Stimulated activated CD8-positive, alpha-beta memory T cell treated with anti-CD3 and anti-CD28 coated beads, Interleukin-7, amount 100 ng/mL, for 4 hours (primary cell): ENCODE measurements around the gene PHF12.

ENCODE experiments used
- DNase-seq, 2 donors: peaks; one replicate each; pipeline ENCODE4 v3.0.0-alpha.2; 2020; ENCODE audit warnings: low read depth in 2 of 2

PHF12 gene

DNA sequence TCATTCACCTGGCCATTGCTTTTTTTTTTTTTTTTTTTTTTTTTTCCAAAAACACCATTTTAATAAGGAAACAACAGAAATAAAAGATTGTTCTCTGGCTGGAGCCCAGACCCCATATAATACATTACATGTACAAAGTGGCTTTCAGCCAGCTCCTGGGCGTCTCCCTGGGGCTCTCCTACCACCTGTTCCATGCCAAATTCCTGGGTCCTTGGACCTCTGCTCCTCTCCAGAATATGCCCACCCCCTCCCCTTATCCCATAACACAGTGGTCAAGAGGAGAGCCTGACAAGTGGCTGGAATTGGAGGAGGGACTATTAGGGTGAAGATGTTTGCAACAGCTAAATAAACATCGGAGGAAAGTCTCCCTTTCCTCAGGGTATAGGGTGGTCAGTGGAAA lies 3.6 kb upstream of the PHF12 start:
- DNase-seq: no peak

DNA sequence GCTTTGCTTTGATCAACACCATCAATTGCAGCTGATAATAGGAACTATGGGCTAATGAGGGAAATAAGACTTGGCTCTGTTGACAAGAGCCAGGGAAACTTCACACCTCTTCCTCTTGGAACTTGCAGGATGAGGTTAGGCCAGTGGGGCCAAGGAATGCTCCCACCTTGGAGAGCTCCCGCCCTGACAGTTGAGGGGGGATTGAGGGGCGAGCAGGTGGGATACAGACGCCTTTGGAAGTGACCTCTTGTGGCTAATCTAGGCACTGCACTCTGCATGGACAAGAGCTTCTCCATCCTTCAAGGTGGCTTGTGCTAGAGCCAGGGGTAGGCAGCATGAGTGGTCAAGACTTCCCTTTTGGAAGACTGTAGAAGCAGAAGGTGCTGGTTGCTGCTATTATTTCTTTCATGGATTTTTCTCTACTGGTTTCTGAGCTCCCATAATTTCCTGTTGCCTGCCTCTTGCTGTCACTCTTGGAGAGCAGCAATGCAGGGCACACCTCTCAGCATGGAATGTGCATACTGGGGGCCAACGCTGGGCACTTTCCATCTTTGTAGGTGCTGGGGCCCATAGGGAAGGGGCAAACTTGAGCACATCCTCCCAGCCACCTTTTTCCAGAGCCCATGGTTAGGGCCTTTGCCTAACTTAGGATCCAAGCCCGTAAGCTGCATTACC lies 2.3 kb upstream of the PHF12 start:
- DNase-seq: peak; percentile 17 to 19

DNA sequence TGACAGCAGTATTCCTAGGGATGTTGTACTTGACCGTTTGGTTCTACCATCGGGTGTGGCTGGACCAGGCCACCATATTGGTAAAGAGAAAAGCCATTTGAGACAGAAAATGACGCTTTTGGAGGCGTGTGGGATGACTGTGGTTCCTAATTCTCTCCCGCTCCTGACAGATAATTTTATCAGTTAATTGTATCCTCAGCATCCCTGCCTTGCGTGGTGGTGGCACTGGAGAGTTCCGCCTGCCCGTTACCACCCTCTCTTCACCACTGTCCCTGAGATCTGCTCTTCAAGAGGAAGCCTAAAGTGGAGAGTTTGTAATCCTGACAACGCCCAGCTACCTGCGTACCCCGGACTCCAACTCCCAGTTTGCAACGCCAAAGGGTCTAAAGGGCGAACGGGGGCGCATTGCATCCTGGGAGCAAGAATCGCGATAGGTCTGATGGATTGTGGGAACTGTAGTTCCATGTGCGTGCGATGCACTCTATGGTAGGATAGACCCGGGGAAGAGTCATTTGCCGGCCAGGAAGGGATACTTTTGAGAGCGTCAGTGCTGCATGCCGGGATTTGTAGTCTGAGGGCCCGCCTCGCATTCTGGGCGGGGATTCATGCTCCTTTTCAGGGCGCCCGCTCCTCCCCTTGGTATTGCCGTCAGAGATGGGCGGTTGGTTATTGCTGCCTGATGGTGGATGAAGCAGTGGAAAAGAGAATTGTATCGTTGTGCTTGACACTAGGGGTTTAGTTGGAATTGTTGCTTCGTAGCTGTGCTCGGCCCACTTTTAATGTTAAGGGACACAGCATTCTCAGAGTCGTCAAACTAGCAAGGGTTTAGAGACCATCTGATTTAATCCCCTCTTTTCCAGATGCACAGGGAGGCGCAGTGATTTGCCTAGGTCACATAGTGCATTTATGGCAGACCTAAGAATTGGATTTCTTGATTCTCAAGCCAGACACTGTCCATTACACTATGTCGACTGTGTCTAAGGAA lies 965 bp upstream of the PHF12 start:
- DNase-seq: peak; percentile 91 to 97

DNA sequence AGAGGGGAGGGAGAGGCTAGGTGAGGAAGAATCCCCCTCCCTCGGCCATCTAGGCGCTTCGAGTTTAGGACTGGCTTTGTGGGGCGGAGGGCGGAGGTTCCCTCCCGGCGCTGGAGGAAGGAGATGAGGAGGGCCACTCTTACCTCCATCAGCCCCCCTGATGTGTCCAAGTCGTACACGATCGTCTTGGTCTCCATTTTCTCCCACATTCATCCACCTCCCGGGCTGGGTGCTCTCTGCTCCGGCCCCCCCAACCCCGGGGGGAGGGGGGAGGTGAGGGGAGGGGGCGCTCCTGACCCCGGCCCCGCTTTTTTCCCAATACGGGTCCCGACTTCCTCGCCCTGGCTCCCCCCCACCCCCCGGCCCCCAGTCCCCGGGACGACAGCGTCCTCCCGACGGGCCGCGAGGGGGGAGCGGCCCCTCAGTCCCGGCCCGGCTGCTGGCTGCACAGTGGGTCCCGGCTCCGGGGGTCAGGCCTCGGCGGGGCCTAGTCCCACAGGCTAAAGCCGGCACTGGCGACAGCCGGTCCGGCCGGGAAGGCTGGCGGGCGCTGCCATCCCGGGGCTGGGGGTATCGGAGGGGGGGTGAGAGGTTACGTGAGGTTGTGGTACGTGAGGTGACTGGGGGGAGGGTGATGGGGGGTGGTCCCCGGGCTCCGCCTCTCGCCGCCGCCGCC lies 428 bp downstream of the PHF12 start:
- no peak for DNase-seq

DNA sequence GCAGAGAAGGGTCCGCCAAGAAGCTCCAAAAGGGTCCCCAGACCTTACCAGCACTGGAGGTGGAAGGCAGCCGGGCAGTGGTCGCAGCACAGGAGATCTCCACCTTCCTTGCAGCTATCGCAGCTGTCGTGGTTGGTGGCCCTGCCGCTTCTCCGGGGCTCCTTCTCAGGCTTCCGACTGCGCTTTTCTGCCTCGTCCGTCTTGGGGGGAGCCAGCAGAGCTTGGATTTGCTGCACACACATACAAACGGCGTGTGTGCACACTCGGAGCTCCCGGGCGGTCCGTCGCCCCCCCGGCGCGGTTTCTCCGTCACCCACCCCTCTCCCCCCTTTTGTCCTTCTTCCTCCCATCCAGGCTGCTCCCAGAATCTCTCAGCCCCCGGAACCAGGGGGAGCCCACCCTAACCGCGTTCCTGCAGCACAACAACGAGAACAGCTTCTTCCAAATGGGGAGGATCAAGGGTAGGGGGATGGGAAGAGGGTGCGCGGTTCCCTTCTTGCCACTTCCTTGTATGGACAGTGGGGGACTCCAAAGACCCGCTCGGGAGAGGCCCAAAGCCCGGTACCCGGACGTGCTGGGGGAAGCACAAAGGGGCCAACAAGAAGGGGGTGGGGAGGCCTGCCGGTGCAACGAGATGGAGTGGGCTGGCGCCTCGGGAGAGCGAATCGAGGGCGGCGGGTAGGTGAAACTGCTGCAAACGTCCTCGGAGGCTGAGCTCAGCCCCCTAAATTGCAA lies 1.1 kb downstream of the PHF12 start:
- peak; percentile 34 to 51 for DNase-seq

DNA sequence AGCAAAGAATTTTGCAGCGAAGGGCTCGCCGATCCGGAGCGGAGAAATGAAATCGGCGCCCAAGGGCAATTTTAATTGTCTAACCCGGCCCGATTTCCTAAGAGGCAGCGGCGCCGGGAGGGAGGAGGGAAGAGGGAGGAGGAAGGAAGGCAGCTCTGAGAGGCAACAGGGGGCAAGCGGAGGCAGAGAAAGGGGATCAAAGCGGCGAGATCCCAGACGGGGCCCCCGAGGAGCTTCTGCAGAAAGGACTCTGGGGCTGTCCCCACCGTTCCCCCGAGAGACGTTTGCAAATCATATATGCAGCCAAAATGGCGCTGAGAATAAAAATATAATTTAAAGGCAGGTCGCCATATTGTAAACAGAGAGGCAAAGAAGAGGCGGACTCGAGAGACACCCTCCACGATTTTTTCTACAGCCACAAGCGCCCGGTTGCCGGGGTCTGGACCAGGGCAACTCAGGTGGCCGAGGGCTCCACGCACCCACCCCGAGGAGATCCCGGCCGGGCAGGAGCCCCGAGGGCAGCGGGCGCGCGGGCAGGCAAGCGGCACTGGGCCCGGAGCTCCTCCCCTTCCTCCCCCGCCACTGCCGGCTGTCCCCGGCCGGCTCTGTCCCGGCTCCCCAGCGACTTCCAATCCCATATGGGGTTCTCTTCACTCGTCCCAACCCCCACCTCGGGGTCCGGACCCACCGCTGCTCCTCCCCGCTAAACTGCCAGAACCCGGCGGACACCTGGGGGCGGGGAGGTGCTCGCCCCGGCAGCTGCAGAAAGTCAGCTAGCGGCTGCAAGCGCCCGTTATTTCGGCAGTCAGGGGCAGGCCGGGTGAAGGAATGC lies 1.9 kb downstream of the PHF12 start:
- DNase-seq: peak; percentile 13 to 43

DNA sequence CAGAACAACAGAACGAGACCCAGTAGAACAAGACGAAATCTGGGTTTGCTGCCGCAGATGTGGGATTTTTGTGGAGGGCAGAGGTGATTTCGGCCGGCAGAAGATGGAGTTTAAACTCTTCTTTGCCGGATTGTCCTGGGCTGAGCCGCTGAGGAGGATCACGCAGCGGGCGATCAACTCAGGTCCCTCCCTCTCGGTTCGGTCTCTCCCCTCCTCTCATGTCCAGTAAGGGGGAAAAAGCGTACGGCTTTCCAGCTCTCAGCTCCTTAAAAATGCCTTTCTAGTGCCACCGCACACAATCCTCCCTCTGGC lies 2.5 kb downstream of the PHF12 start:
- DNase-seq: no peak

DNA sequence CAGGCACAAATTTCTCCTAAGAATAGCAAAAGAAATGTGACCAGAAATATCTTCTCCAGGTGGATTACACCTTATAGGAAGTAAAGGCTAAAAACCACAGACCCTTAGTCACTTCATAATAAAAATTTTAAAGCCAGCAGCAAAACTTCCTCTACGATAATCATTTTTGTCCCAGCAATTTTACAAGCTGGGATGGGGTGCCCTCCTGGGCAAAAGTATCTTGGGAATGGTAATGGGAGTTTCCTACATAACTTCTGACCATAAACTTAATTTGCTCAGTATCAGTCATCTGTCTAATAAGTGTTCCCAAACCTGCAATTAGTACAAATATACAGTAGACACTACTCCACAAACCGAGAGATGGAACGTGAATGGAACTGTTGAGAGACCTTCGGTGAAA lies 3.0 kb downstream of the PHF12 start:
- no peak for DNase-seq

DNA sequence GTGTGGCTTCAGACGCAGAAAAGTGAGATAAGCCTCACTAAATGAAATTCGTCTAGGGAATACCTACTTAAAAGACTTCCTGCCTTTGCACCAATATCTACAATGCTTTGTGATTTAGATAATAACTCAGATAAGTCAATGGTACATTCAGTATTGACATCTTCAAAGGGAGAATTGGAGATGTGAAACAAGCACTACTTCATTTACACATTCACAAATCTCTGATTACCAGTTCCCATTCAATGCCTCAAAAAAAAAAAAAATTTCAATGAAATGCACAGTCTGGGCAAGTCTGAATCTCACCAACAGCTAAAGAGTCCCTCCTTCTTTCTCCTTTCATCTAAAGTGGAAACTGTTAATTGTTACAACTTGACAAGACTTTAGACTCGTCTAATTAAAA lies 3.7 kb downstream of the PHF12 start:
- no peak for DNase-seq

DNA sequence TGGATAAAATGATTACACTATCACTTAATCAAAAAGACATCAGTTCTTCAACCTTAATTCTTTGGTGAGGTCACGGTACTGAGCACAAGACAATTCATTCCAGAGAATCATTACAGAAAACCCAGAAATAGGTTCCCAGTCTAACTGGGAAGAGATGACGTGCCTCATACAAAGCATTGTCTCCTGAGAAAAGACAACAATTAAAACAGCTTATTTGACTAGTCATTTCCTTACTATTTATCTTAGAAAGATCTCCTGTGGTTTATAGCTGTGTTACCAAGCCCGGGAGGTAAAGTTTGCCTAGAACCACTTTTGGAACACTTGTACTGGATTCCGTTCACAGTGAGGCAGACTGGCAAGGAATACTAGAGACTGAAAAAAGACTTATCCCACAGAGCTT lies 5.1 kb downstream of the PHF12 start:
- no peak for DNase-seq

DNA sequence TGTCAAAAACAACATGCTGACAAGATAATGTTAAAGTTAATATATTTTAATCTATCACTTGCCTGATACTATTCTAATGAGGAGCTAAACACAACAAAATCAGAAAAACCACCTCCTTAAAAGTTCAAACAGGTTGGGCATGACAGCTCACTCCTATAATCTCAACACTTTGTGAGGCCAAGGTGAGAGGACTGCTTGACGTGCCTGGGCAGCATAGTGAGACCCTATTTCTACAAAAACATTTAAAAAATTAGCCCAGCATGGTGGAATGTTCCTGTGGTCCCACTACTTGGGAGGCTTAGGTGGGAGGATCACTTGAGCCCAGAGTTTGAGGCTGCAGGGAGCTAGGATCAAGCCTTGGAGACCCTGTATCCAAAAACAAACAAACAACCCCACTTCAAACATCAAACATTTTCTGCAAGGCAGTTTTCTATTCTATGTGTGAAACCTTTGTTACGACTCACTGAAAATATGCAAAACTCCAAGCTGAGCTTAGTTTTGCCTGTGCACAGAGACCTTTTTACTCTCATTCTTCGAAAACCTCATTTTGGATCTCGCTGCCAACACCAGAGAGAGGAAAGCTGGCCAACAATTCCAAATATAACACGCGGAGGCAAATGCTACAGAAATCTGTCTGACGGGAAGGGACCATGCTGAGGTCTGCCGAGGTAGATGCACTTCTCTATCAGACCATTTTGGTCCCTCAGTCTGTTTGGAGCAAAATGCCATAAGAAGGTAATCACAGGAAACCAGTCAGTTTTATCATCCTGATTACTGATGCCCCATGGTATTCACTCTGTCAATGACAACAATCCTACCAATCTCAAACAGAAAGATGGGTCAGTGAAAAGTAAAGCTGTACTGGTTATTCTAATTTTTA lies 6.2 kb downstream of the PHF12 start:
- DNase-seq: no peak

DNA sequence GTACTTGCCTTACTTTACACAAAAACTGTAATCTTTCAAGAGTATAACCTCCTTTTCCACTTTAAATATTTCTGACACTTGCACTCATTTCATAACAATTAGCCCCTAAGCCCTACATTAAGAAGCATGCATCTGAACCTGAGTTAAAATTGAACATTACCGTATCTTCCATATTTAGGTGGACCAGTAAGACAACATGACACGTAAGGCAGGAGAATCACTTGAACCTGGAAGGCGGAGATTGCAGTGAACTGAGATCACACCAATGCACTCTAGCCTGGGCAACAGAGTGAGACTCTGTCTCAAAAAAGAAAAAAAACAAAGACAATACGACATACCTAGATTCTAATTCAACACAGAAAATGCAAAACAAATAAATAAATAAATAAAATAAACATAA lies 7.0 kb downstream of the PHF12 start:
- no peak for DNase-seq

DNA sequence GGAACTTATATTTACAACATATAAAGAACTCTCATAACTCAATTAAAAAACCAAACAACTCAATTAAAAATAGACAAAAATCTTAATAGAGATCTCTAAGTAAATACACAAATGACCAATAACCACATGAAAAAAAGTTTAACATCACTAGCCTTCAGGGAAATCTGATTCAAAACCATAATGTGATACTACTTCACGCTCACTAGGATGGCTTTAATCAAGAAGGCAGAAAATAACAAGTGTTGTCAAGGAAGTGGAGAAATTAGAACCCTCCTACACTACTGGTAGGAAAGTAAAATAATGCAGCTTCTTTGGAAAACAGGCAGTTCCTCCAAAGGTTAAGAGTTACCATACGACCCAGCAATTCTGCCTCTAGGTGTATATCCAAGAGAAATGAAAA lies 8.4 kb downstream of the PHF12 start:
- no peak for DNase-seq

DNA sequence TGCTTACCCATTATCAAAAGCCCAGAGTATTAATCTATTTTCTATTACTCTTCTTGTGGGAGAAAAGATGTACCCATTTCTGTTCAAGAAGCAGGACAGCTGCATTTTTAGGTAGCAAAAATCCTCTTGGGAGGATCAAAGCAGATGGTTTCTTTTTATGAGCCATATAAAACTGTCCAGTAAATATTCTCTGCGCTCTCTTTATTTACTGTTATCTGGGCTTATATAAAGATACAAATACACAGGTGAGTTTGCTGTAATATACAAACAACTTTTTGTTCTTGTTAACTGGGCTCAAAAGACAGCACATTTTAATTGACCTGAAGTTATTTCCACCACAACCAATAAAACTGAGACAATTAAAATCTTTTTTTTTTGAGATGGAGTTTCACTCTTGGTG lies 10.1 kb downstream of the PHF12 start:
- no peak for DNase-seq

DNA sequence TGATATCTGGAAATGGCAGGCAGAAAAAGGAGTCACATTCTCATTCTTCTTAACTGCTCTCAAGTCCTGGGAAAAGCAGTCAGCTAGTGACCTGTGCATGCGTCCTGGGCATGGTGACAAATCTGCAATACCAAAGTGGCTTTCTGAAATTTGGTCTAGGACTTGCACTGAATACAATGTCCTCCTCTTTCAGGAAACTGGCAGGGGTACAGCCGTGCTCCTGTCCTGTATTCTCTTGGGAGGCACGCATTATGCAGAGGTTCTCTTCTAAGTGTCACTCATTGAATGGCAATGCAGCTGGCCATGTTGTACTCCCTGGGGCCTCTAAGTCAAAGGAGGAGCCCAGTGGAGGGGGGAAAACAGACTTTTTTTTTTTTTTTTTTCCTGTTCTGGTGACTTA lies 10.6 kb downstream of the PHF12 start:
- DNase-seq: no peak

DNA sequence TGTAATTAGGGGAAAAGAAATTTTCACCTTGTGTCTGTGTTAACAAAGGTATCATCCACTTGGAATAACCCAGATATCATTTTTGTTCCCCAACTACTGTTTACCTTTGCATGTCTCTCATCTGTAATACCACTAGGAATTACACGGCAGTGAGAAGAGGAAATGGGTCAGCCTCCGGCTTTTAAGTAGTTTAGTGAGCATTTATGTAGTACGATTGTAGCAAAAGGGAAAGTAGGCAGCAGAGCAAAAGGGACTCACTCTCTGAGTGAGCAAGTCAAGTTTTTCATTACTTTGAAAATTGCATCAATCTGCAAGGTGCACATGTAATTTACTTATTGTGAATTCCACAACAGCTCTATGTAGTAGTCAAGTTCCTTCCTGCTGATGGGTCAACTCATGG lies 11.2 kb downstream of the PHF12 start:
- DNase-seq: no peak

DNA sequence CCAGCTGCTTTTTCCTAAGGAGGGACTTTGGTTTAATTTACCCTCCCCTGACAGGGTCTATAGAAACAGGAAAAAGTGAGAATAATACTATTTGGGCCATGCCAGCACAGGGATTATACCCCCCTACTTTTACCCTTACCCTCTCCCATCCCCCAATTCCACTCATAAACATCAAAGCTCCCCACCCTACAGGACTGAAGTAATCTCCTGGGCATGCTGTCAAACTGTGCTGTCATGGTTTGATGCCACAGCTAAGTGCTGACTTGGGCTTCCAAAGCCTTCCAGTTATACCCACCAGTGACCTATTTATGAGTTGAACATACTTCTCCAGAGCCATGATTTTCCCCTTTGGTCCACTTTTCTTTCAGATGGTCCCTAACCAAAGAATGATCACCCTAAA lies 12.8 kb downstream of the PHF12 start:
- no peak for DNase-seq

DNA sequence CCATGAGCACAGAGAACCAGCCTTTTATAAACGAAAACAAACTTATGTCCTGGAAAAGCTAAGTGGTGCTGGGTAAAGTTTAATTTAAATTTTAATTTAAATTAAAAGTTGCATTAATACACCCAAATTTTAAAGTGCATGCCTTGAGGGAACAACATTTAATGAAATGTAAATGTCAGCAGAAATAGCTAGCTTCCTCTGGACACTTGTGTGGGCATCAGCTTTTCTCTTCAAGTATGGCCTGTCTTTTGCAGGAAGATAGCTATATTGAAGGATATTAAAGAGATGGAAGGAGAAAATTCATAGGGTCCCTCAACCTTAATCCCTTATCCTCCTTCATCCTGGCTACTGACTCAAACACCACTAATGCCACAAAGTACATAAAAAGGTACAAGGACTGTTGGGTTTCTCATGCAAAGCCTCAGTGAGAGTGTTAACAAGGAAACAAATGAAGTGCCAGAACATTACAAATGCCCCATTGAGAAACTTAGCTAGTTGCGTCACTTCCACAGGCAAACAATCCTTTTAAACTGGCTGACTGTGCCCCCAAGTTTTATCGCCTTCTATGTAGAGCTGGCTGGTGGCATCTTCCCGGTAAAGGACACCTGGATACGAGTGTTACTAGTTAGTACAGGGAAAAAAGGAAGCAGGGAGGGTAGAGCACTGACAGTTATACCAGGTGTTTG lies 14.1 kb downstream of the PHF12 start:
- no peak for DNase-seq

DNA sequence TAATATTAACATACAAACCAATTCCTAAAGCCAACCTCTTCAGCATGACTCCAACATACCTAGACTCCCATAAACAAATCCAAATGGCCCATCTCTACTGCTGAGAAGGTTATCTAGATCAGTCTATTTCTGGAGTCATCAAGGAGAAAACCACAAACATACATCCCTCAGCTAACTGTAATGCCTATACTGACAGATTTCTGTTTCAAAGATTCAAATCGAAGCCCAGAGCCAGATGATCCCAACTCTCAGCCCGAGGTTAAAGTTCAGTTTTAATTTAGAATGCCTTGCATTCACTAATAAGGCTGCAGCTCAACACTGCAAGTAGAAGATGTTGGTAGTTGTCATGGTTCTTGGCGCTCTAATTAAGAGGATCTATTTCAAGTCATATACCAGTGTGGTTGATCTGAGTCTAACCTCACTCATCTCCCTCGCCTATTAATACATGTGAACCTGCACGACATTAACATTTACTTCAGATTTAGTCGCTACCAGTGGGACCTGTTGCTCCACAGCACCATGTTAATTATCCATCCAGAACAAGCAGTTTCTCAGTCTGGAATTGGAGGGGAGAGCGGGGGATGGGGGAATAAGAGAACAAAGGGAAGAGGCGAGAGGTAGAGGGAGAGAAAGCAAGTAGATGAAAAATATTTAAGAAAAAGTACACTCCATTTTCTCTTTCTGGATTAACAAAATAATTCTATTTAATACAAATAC lies 15.4 kb downstream of the PHF12 start:
- DNase-seq: no peak
